HFFc6 (cell line): Measurements from ENCODE around the gene ASAP2. TPM values are rescaled to one million over a fixed set of nuclear protein-coding genes. Genes with fewer than 3 reads are reported as not detected.

Experiments
- DNase-seq: peaks from one replicate; pipeline ENCODE4 v3.0.0-alpha.2; 2018
- H3K27ac Mint-ChIP-seq: 2 replicates; pipeline ENCODE4 v1.8.0; 2020; ENCODE audit warnings: mild to moderate bottlenecking, mixed read lengths
- H3K27me3 Mint-ChIP-seq: 2 replicates; pipeline ENCODE4 v1.8.0; 2021; ENCODE audit warnings: mild to moderate bottlenecking, moderate library complexity, mixed read lengths; ENCODE audit not compliant: insufficient read depth
- H3K36me3 Mint-ChIP-seq: 2 replicates; pipeline ENCODE4 v1.8.0; 2021; ENCODE audit warnings: low read depth, mixed read lengths
- H3K4me1 Mint-ChIP-seq: 2 replicates; pipeline ENCODE4 v1.8.0; 2020; ENCODE audit warnings: low read depth, mixed read lengths
- H3K4me3 Mint-ChIP-seq: 2 replicates; pipeline ENCODE4 v1.8.0; 2020; ENCODE audit warnings: mild to moderate bottlenecking, moderate library complexity, mixed read lengths
- H3K9me3 Mint-ChIP-seq: 2 replicates; pipeline ENCODE4 v1.8.0; 2020; ENCODE audit warnings: mild to moderate bottlenecking, mixed read lengths
- total RNA-seq, 6 experiments: library from RNA; stranded (reverse); fragmentation: NEBNext Ultra II Directional; extraction: Animal tissue kit (Norgen Biotek cat#: 25700); gene quantifications; 2 replicates in 1 of 6; 3 replicates in 5 of 6; pipeline ENCODE4 v1.2.3, GENCODE V29; 2021
- TF ChIP-seq, protein P1 (sequence below): fragments of 200-600 bp; sonication (generic); IDR thresholded peaks from 2 replicates; pipeline ENCODE4 v1.5.0; 2021; ENCODE audit warnings: antibody characterized with exemption, mild to moderate bottlenecking

ASAP2 gene
- total RNA-seq, 6 experiments from 2014 or later: 31.2 to 37.4 (median 34.3) TPM

DNA sequence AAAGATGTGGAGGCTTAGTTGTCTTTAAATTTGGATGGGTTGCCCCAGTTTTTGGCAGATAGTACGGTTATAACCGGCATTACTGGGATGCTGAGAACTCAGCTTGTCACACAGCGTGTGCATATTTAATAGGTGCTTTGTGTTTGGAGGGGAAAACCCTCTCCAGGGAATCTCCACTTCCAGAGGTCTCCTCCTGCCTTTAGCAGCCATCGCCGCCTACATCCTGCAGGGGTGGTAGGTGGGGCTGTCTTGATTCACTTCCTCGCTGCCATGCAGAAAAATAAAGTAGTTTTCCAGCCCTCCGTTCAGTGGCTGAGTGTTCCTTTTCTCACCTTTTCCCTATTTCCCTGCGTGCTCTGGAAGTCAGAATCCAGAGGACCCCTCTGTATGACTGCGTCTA is 140.3 kb downstream of the ASAP2 start:
- no peaks in the 10 kb centered on the region for H3K9me3 Mint-ChIP-seq
- peak overlapping the region; percentile 18; the same call in 1 of the 2 replicates for H3K27ac Mint-ChIP-seq

DNA sequence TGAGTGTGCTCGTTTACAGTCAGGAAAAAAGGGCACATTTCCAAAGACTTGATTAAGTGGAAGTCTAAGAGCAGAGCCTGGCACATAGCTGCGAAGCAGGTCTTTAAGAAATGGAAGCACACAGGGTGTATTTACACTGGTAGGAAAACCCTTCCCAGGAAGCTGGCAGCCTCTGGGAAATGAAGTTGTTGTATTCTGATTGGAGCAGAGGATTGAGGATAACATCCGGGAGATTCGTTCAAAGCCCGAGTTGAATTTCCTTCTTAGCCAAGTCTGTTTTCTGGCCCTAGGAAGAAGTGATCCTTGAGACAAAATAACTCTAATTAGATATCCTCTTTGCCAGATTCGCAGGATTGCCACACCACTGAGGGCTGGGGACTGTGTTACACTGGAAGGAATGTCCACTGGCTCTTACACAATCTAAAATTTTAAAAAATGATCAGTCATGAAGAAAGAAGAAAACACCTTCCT is 140.8 kb downstream of the ASAP2 start:
- TF ChIP-seq, protein P1, sequence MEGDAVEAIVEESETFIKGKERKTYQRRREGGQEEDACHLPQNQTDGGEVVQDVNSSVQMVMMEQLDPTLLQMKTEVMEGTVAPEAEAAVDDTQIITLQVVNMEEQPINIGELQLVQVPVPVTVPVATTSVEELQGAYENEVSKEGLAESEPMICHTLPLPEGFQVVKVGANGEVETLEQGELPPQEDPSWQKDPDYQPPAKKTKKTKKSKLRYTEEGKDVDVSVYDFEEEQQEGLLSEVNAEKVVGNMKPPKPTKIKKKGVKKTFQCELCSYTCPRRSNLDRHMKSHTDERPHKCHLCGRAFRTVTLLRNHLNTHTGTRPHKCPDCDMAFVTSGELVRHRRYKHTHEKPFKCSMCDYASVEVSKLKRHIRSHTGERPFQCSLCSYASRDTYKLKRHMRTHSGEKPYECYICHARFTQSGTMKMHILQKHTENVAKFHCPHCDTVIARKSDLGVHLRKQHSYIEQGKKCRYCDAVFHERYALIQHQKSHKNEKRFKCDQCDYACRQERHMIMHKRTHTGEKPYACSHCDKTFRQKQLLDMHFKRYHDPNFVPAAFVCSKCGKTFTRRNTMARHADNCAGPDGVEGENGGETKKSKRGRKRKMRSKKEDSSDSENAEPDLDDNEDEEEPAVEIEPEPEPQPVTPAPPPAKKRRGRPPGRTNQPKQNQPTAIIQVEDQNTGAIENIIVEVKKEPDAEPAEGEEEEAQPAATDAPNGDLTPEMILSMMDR: no peak
- DNase-seq: peak; percentile 14
- peaks cover 36% of the 10 kb centered on the region for H3K36me3 Mint-ChIP-seq

More for the DNA sequence above, 140.3 kb downstream of the ASAP2 start:
- Mint-ChIP-seq H3K4me3 (no peak overlapping the region), H3K27me3 (no peaks in the 10 kb centered on the region), H3K4me1 (no peaks in the 10 kb centered on the region), H3K36me3 (peaks cover 40% of the 10 kb centered on the region)
- DNase-seq: no peak
- TF ChIP-seq, protein P1: no peak

DNA sequence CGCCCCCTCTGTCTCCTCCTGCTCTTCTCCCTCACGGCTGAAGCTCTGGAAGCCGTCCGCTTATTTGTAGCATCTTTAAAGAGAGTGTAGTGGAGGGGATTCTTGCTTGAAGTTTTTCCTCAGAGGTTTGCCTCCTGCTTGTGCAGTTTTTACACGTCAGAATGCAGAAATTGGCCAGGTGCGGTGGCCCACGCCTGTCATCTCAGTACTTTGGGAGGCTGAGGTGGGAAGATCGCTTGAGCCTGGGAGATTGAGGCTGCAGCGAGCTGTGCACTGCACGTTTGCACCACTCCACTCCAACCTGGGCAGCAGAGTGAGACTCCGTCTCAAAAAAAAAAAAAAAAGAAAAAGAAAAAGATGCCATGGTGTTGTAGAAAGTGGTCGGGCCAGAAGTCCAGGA is 147.7 kb downstream of the ASAP2 start:
- Mint-ChIP-seq H3K27ac (no peak overlapping the region), H3K9me3 (no peaks in the 10 kb centered on the region), H3K27me3 (peaks cover 2% of the 10 kb centered on the region; the same call in 1 of the 2 replicates), H3K4me1 (no peaks in the 10 kb centered on the region), H3K4me3 (no peak overlapping the region), H3K36me3 (peaks cover 37% of the 10 kb centered on the region)
- TF ChIP-seq, protein P1: no peak
- DNase-seq: no peak

More for the DNA sequence above, 140.8 kb downstream of the ASAP2 start:
- no peak overlapping the region for H3K4me3 Mint-ChIP-seq
- H3K4me1 Mint-ChIP-seq: no peaks in the 10 kb centered on the region
- no peaks in the 10 kb centered on the region for H3K27me3 Mint-ChIP-seq
- peak overlapping the region; percentile 18; the same call in 1 of the 2 replicates for H3K27ac Mint-ChIP-seq
- H3K9me3 Mint-ChIP-seq: no peaks in the 10 kb centered on the region

DNA sequence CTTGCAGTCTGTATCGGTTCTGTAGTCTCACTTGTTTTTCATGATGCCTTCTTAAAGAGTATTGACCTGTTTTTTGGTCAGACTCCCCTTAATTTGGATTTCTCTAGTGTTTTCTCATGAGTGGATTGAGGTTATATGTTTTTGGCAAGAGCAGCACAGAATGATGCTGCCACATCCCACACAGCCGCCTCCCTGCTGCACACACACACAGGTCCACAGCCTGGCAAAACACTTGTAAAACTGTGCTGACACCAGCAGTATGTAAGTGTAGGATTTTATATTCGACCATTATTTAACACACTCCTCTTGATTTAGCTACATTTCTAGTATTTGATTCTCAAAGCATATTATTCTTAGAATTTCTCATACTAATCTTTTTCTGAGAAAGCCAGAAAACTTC is 148.7 kb downstream of the ASAP2 start:
- TF ChIP-seq, protein P1: no peak
- no peak overlapping the region for H3K27ac Mint-ChIP-seq

DNA sequence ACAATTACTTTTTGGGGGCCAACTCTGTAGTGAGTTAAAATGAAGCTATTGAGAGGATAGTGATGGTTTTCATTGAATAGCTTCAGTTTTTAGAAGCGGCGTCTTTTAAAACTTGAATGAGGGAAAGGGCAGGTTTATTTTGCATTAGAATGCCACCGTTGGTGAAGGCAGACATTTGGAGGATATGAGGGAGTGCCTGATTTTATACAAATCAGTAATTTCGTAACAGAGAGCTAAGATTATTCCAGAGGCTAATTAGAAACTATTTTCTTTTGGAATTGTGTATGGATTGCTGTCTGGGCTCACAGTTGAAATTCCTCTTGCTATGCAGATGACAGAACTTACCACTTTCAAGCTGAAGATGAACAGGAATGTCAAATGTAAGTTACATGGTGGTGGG is 149.1 kb downstream of the ASAP2 start:
- DNase-seq: no peak
- Mint-ChIP-seq H3K36me3 (peaks cover 38% of the 10 kb centered on the region), H3K4me3 (no peak overlapping the region), H3K27me3 (peaks cover 2% of the 10 kb centered on the region; the same call in 1 of the 2 replicates), H3K4me1 (peaks cover 13% of the 10 kb centered on the region), H3K27ac (no peak overlapping the region), H3K9me3 (no peaks in the 10 kb centered on the region)
- TF ChIP-seq, protein P1: no peak

More for the DNA sequence above, 148.7 kb downstream of the ASAP2 start:
- DNase-seq: no peak
- Mint-ChIP-seq H3K4me3 (no peak overlapping the region), H3K4me1 (peaks cover 9% of the 10 kb centered on the region), H3K36me3 (peaks cover 39% of the 10 kb centered on the region), H3K27me3 (peaks cover 2% of the 10 kb centered on the region; the same call in 1 of the 2 replicates), H3K9me3 (no peaks in the 10 kb centered on the region)
